Panc1 (cell line): Measurements from ENCODE around the gene COTL1. TPM values are rescaled to one million over a fixed set of nuclear protein-coding genes. Genes with fewer than 3 reads are reported as not detected.

Source experiments
- ATAC-seq: fragments of 200-7000 bp; cut with Tn5 transposase; 2 replicates; pipeline ENCODE4 v1.9.1; 2020; ENCODE audit warnings: mild to moderate bottlenecking, moderate library complexity
- BruUV-seq: library from RNA; stranded (reverse); fragments of 400-500 nt; replicated peaks from 2 replicates; lab custom pipeline; 2021; lab: Mats Ljungman, UMichigan
- CTCF ChIA-PET: fragments of 300-600 bp; sonication (Branson Sonifier 250); formaldehyde crosslinking; loops from one replicate; lab custom pipeline; 2022; ENCODE audit warnings: antibody characterized with exemption; lab: Charles Lee
- POLR2A ChIA-PET: fragments of 300-600 bp; sonication (Branson Sonifier 250); formaldehyde crosslinking; loops from one replicate; lab custom pipeline; 2022; ENCODE audit warnings: antibody characterized with exemption; lab: Charles Lee
- DNase-seq: peaks from one replicate; pipeline ENCODE4 v3.0.0-alpha.2; 2010; ENCODE audit warnings: low read depth, low spot score
- H3K27ac ChIP-seq: 2 replicates; pipeline ENCODE4 v1.5.1; 2011; ENCODE audit warnings: mild to moderate bottlenecking, low read length, inconsistent platforms
- H3K27me3 ChIP-seq: fragments of 200-500 bp; sonication (Bioruptor generic); 2 replicates; pipeline ENCODE4 v1.6.0; 2014; ENCODE audit warnings: low read length, inconsistent platforms; ENCODE audit not compliant: control insufficient read depth, insufficient read depth
- H3K36me3 ChIP-seq: fragments of 200-500 bp; sonication (Bioruptor generic); 2 replicates; pipeline ENCODE4 v1.5.1; 2014; ENCODE audit warnings: inconsistent platforms, mild to moderate bottlenecking, low read length, moderate library complexity; ENCODE audit not compliant: control insufficient read depth, insufficient read depth
- H3K4me1 ChIP-seq: 2 replicates; pipeline ENCODE4 v1.5.1; 2011; ENCODE audit warnings: inconsistent platforms, mild to moderate bottlenecking, low read length, moderate library complexity; ENCODE audit not compliant: control insufficient read depth, insufficient read depth
- H3K4me3 ChIP-seq, 2 experiments: 2 replicates each; pipeline ENCODE4 v1.5.1; 2011 to 2012; ENCODE audit warnings: low read depth in 2 of 2, low read length in 2 of 2, mild to moderate bottlenecking in 2 of 2, inconsistent platforms in 1 of 2, moderate library complexity in 1 of 2
- H3K9me3 ChIP-seq: fragments of 200-500 bp; sonication (Bioruptor generic); 2 replicates; pipeline ENCODE4 v1.5.1; 2014; ENCODE audit warnings: low read depth, mild to moderate bottlenecking, inconsistent platforms, low read length, moderate library complexity; ENCODE audit not compliant: control insufficient read depth, insufficient read depth
- POLR2AphosphoS5 ChIP-seq: IDR thresholded peaks from 2 replicates; pipeline ENCODE4 v1.6.1; 2012; ENCODE audit warnings: mild to moderate bottlenecking, low read depth, low read length, moderate library complexity
- SIN3A ChIP-seq: IDR thresholded peaks from 2 replicates; pipeline ENCODE4 v1.6.1; 2012; ENCODE audit warnings: low read depth, mild to moderate bottlenecking, low read length, moderate library complexity, borderline replicate concordance; ENCODE audit not compliant: insufficient read depth
- TCF7L2 ChIP-seq: IDR thresholded peaks from 2 replicates; pipeline ENCODE4 v1.6.1; 2011; ENCODE audit warnings: mild to moderate bottlenecking, low read depth, low read length, inconsistent platforms
- in situ Hi-C: cut with HindIII; loops from 2 replicates; pipeline ENCODE4 v1.10.0; 2016; ENCODE audit warnings: low sequenced_read_pairs, low pct_unique_long_range_greater_than_20kb
- intact Hi-C: fragments of 100-400 bp; cut with micrococcal nuclease; formaldehyde crosslinking; loops from one replicate; pipeline ENCODE4 v1.10.0; 2022; ENCODE audit not compliant: unreplicated experiment
- total RNA-seq: library from RNA; stranded (reverse); gene quantifications from one replicate; pipeline ENCODE4 v1.2.1, GENCODE V29; 2021; ENCODE audit not compliant: unreplicated experiment
- TF ChIP-seq, protein P1 (sequence below), 2 experiments: IDR thresholded peaks; 2 replicates each; pipeline ENCODE4 v1.6.1; 2011 to 2012; ENCODE audit warnings: low read depth in 2 of 2, control low read depth in 1 of 2, low read length in 1 of 2, mild to moderate bottlenecking in 1 of 2, moderate library complexity in 1 of 2; ENCODE audit not compliant: insufficient read depth in 1 of 2
- TF ChIP-seq, protein P2 (sequence below): fragments of 450-650 bp; IDR thresholded peaks from 2 replicates; pipeline ENCODE4 v1.5.1; 2017; ENCODE audit warnings: mild to moderate bottlenecking

Gene COTL1
- total RNA-seq, 1 experiment from 2014 or later, result 302 TPM

DNA sequence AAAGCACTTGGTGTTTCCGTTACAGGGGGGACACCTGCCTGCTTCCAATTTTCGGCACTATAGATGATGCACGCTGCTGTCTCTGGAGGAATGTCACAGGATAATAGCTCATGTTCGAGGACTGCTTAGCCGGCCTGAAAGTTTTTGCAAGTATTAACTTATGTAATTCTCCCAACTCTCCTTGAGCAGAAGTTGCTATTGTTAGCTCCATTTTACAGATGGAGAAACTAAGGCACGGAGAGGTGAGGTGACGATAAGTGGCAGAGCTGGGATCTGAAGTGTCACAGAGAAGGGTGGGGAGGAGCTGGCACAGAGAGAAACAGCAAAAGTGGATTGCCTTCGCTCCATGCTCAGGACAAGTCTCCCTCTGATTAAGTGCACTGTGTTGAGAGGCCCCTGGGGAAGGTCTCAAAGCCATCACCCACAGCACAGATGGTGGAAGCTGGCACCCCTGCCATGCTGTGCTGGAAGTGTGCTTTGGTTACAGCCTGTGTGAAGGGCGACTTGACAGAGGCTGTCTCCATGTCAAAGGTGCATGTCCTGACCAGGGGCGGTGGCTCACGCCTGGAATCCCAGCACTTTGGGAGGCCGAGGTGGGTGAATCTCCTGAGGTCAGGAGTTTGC, 72.7 kb downstream of the COTL1 start:
- Histone ChIP-seq H3K9me3 (no peaks in the 10 kb centered on the region), H3K4me3 (no peak overlapping the region), H3K36me3 (no peaks in the 10 kb centered on the region), H3K4me1 (peaks cover 7% of the 10 kb centered on the region), H3K27ac (no peak overlapping the region), H3K27me3 (no peaks in the 10 kb centered on the region)
- no peak for TF ChIP-seq POLR2AphosphoS5
- TF ChIP-seq, protein P1, sequence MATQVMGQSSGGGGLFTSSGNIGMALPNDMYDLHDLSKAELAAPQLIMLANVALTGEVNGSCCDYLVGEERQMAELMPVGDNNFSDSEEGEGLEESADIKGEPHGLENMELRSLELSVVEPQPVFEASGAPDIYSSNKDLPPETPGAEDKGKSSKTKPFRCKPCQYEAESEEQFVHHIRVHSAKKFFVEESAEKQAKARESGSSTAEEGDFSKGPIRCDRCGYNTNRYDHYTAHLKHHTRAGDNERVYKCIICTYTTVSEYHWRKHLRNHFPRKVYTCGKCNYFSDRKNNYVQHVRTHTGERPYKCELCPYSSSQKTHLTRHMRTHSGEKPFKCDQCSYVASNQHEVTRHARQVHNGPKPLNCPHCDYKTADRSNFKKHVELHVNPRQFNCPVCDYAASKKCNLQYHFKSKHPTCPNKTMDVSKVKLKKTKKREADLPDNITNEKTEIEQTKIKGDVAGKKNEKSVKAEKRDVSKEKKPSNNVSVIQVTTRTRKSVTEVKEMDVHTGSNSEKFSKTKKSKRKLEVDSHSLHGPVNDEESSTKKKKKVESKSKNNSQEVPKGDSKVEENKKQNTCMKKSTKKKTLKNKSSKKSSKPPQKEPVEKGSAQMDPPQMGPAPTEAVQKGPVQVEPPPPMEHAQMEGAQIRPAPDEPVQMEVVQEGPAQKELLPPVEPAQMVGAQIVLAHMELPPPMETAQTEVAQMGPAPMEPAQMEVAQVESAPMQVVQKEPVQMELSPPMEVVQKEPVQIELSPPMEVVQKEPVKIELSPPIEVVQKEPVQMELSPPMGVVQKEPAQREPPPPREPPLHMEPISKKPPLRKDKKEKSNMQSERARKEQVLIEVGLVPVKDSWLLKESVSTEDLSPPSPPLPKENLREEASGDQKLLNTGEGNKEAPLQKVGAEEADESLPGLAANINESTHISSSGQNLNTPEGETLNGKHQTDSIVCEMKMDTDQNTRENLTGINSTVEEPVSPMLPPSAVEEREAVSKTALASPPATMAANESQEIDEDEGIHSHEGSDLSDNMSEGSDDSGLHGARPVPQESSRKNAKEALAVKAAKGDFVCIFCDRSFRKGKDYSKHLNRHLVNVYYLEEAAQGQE (IDR thresholded peaks at IDR 0.05; ENCODE audit: insufficient read depth in 1 of 2, low read depth in 2 of 2, low read length in 1 of 2), result no peak
- CTCF ChIA-PET, result no interaction called here
- POLR2A ChIA-PET, result no interaction called here
- no TSS peak for BruUV-seq
- in situ Hi-C loops, result no loop called here
- no peak for ATAC-seq
- DNase-seq, result no peak
- intact Hi-C loops, result no loop called here

DNA sequence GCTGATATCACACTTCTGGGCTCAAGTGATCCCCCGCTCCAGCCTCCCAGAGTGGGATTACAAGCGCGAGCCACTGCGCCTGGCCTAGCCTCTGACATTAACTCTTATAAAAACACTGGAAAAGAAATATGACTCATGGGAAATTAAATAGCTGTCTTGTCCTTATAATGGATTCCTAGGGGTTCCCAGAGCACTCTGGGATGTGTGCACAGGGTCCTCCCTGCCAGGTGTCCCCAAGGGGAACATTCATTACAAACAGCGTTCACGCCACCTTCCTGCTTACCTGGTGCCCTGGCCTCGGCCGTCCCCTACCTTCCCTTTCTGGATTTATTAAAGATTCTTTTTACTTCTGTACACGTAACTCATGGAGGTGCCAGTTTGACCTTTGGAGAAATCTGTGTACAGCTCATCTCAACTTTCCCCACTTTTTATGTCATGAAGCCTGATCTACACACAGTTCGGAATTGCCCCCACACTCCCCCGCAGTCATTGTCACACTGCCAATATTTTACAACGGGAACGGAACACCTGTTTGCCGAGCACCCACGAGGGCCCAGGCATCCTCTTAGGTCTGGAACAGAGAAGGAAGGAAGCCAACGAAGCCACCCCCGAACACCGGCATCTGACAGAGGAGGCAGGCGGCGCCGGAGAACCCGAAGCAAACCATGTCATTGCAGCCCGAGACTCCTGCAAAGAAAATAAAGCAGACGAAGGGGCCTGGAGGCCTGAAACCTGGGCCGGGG, 73.7 kb downstream of the COTL1 start:
- CTCF ChIA-PET, result interaction anchor here (0.6 kb wide), 1 partner anchor 697 kb away, joined by 6 read pairs; no protein-coding TSS in a partner anchor
- H3K4me1 ChIP-seq, result peaks cover 7% of the 10 kb centered on the region
- TF ChIP-seq, protein P2, sequence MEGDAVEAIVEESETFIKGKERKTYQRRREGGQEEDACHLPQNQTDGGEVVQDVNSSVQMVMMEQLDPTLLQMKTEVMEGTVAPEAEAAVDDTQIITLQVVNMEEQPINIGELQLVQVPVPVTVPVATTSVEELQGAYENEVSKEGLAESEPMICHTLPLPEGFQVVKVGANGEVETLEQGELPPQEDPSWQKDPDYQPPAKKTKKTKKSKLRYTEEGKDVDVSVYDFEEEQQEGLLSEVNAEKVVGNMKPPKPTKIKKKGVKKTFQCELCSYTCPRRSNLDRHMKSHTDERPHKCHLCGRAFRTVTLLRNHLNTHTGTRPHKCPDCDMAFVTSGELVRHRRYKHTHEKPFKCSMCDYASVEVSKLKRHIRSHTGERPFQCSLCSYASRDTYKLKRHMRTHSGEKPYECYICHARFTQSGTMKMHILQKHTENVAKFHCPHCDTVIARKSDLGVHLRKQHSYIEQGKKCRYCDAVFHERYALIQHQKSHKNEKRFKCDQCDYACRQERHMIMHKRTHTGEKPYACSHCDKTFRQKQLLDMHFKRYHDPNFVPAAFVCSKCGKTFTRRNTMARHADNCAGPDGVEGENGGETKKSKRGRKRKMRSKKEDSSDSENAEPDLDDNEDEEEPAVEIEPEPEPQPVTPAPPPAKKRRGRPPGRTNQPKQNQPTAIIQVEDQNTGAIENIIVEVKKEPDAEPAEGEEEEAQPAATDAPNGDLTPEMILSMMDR, result no peak
- TF ChIP-seq, protein P1 (IDR thresholded peaks at IDR 0.05; ENCODE audit: insufficient read depth in 1 of 2, low read depth in 2 of 2, low read length in 1 of 2), result no peak
- TF ChIP-seq SIN3A (no peak), TCF7L2 (no peak), POLR2AphosphoS5 (no peak)
- ATAC-seq (no peak), DNase-seq (no peak)
- H3K27ac ChIP-seq, result no peak overlapping the region
- no peaks in the 10 kb centered on the region for H3K9me3 ChIP-seq
- H3K27me3 ChIP-seq, result no peaks in the 10 kb centered on the region
- H3K36me3 ChIP-seq, result no peaks in the 10 kb centered on the region
- POLR2A ChIA-PET, result no interaction called here
- in situ Hi-C loops, result no loop called here
- no TSS peak for BruUV-seq
- intact Hi-C loops, result no loop called here
- H3K4me3 ChIP-seq, result no peak overlapping the region
